ENCODE measurements around the gene FHIP2A. TPM values are rescaled to one million over a fixed set of nuclear protein-coding genes. Genes with fewer than 3 reads are reported as not detected.
A peak's percentile ranks its signal among the peaks of the same experiment; 100 is the strongest.

The FHIP2A gene
- total and polyA plus RNA-seq, 7 experiments from 2014 or later = 6.1 to 28.7 (median 18.2) TPM

DNA sequence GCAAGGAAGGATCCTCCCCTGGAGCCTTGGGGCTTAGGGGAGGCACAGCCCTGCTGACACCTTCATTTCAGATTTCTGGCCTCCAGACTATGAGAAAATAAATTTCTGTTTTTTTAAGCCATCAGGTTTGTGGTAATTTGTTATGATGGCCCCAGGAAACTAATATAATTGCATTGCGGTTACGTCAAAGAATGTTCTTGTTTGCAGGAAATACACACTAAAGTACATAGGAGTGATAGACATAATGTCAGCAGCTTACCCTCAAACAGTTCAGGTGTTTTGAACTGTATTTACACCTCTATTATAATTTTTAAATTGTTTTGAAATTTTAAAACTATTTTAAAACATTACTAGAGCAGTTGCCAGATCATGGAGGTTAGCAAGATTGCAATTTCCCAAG, 12.6 kb upstream of the FHIP2A start:
- Histone ChIP-seq H3K9me3 (ENCODE audit: control insufficient read depth in 2 of 3, low read length in 3 of 3) (no peaks in the 10 kb centered on the region), H3K4me1 (ENCODE audit: control insufficient read depth in 2 of 2, insufficient read depth in 2 of 2, low read length in 2 of 2) (peaks cover 0 to 18% of the 10 kb centered on the region in 2 donors), H3K27ac (ENCODE audit: low read depth, low read length) (no peak overlapping the region), H3K27me3 (ENCODE audit: control insufficient read depth in 2 of 2, insufficient read depth in 2 of 2, low read length in 2 of 2) (no peaks in the 10 kb centered on the region), H3K36me3 (ENCODE audit: control insufficient read depth in 2 of 3, insufficient read depth in 3 of 3, low read length in 3 of 3) (no peaks in the 10 kb centered on the region), H3K4me3 (ENCODE audit: low read length) (no peak overlapping the region)
- CTCF ChIA-PET = no interaction called here
- no peak overlapping the region for H3K27ac Mint-ChIP-seq
- H3K36me3 Mint-ChIP-seq = peaks cover 0 to 17% (median 0%) of the 10 kb centered on the region in 5 donors
- H3K4me1 Mint-ChIP-seq = peaks cover 0 to 34% (median 8%) of the 10 kb centered on the region in 7 donors
- H3K4me3 Mint-ChIP-seq = no peak overlapping the region
- POLR2A ChIA-PET = no interaction called here
- intact Hi-C loops (cut with micrococcal nuclease) = no loop called here
- H3K27me3 Mint-ChIP-seq = no peaks in the 10 kb centered on the region
- ATAC-seq (no peak), DNase-seq (no peak)
- peaks cover 0 to 11% (median 0%) of the 10 kb centered on the region in 11 donors for H3K9me3 Mint-ChIP-seq

GRCh38 chr10:114810926-114811325, 10.7 kb upstream of the FHIP2A start:
- intact Hi-C loops (cut with micrococcal nuclease) = loop anchor here in 1 of 2 donors (1.0 kb wide), 2 partner anchors 10 kb away; partner anchors contain the start of gene FHIP2A
- Histone ChIP-seq H3K9me3 (ENCODE audit: control insufficient read depth in 2 of 3, low read length in 3 of 3) (no peaks in the 10 kb centered on the region), H3K36me3 (ENCODE audit: control insufficient read depth in 2 of 3, insufficient read depth in 3 of 3, low read length in 3 of 3) (no peaks in the 10 kb centered on the region), H3K4me1 (ENCODE audit: control insufficient read depth in 2 of 2, insufficient read depth in 2 of 2, low read length in 2 of 2) (peaks cover 0 to 18% of the 10 kb centered on the region in 2 donors), H3K27me3 (ENCODE audit: control insufficient read depth in 2 of 2, insufficient read depth in 2 of 2, low read length in 2 of 2) (no peaks in the 10 kb centered on the region), H3K4me3 (ENCODE audit: low read length) (no peak overlapping the region), H3K27ac (ENCODE audit: low read depth, low read length) (no peak overlapping the region)
- H3K27ac Mint-ChIP-seq = peak overlapping the region in 3 of 9 donors; percentile 37 to 91 (median 58)
- DNase-seq = no peak
- H3K36me3 Mint-ChIP-seq = peaks cover 0 to 12% (median 0%) of the 10 kb centered on the region in 5 donors
- H3K4me3 Mint-ChIP-seq = peak overlapping the region in 1 of 10 donors; percentile 60
- peaks cover 0 to 31% (median 8%) of the 10 kb centered on the region in 7 donors for H3K4me1 Mint-ChIP-seq
- peaks cover 0 to 7% (median 0%) of the 10 kb centered on the region in 5 donors for H3K27me3 Mint-ChIP-seq
- ChIA-PET CTCF (no interaction called here), POLR2A (interaction anchor here (0.9 kb wide), 1 partner anchor 10 kb away, joined by 3 read pairs; the partner anchor contains the start of gene FHIP2A)
- ATAC-seq = no peak
- H3K9me3 Mint-ChIP-seq = peaks cover 0 to 7% (median 0%) of the 10 kb centered on the region in 11 donors

- ATAC-seq (no peak), DNase-seq (no peak)
- Histone ChIP-seq H3K9me3 (ENCODE audit: control insufficient read depth in 2 of 3, low read length in 3 of 3) (no peaks in the 10 kb centered on the region), H3K27ac (ENCODE audit: low read depth, low read length) (no peak overlapping the region), H3K4me1 (ENCODE audit: control insufficient read depth in 2 of 2, insufficient read depth in 2 of 2, low read length in 2 of 2) (peaks cover 0 to 18% of the 10 kb centered on the region in 2 donors), H3K36me3 (ENCODE audit: control insufficient read depth in 2 of 3, insufficient read depth in 3 of 3, low read length in 3 of 3) (no peaks in the 10 kb centered on the region), H3K27me3 (ENCODE audit: control insufficient read depth in 2 of 2, insufficient read depth in 2 of 2, low read length in 2 of 2) (no peaks in the 10 kb centered on the region), H3K4me3 (ENCODE audit: low read length) (no peak overlapping the region)
- H3K27ac Mint-ChIP-seq = peak overlapping the region in 1 of 9 donors; percentile 14
- ChIA-PET POLR2A (interaction anchor here (0.9 to 1.2 kb wide), 2 partner anchors 17 to 123 kb away, joined by 3 to 5 read pairs; no protein-coding TSS in a partner anchor), CTCF (interaction anchor here (2.3 kb wide), 1 partner anchor 10 kb away, joined by 14 read pairs; the partner anchor contains the start of gene FHIP2A)
- peak overlapping the region in 2 of 10 donors; percentile 7 to 50 for H3K4me3 Mint-ChIP-seq
- H3K36me3 Mint-ChIP-seq = peaks cover 0 to 10% (median 0%) of the 10 kb centered on the region in 5 donors
- intact Hi-C loops (cut with micrococcal nuclease) = loop anchor here in 1 of 2 donors (1.0 kb wide), 2 partner anchors 9 to 11 kb away; partner anchors contain the start of gene FHIP2A
- peaks cover 0 to 7% (median 0%) of the 10 kb centered on the region in 11 donors for H3K9me3 Mint-ChIP-seq
- H3K4me1 Mint-ChIP-seq = peaks cover 0 to 31% (median 8%) of the 10 kb centered on the region in 7 donors
- H3K27me3 Mint-ChIP-seq = peaks cover 0 to 14% (median 0%) of the 10 kb centered on the region in 5 donors
These were observed 9.7 kb upstream of the FHIP2A start for GRCh38 chr10:114811862-114812261.

GRCh38 chr10:114815791-114816190, 5.8 kb upstream of the FHIP2A start:
- POLR2A ChIA-PET = no interaction called here

DNA sequence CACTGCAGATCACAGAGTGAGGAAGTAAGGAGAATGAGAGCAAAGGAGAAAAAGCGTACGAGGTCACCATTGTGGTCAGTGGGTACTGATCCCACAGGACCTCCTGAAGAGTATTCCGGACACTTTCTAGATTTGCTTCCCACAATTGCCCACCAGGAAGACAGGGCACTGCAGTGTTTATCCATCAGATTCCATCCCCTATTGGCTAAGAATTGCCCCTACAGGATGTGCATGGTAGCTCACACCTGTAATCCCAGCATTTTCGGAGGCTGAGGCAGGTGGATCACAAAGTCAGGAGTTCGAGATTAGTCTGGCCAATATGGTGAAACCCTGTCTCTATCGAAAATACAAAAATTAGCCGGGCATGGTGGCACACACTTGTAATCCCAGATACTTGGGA, 5.3 kb upstream of the FHIP2A start:
- Histone ChIP-seq H3K4me3 (ENCODE audit: low read length) (no peak overlapping the region), H3K4me1 (ENCODE audit: control insufficient read depth in 2 of 2, insufficient read depth in 2 of 2, low read length in 2 of 2) (no peaks in the 10 kb centered on the region), H3K36me3 (ENCODE audit: control insufficient read depth in 2 of 3, insufficient read depth in 3 of 3, low read length in 3 of 3) (no peaks in the 10 kb centered on the region), H3K27me3 (ENCODE audit: control insufficient read depth in 2 of 2, insufficient read depth in 2 of 2, low read length in 2 of 2) (no peaks in the 10 kb centered on the region), H3K9me3 (ENCODE audit: control insufficient read depth in 2 of 3, low read length in 3 of 3) (no peaks in the 10 kb centered on the region), H3K27ac (ENCODE audit: low read depth, low read length) (no peak overlapping the region)
- H3K27me3 Mint-ChIP-seq = peaks cover 0 to 40% (median 0%) of the 10 kb centered on the region in 5 donors
- POLR2A ChIA-PET = no interaction called here
- DNase-seq (no peak), ATAC-seq (no peak)
- H3K9me3 Mint-ChIP-seq = peaks cover 0 to 3% (median 0%) of the 10 kb centered on the region in 11 donors
- intact Hi-C loops (cut with micrococcal nuclease) = no loop called here
- no peak overlapping the region for H3K27ac Mint-ChIP-seq
- peaks cover 0 to 5% (median 0%) of the 10 kb centered on the region in 5 donors for H3K36me3 Mint-ChIP-seq
- H3K4me3 Mint-ChIP-seq = no peak overlapping the region
- peaks cover 0 to 18% (median 8%) of the 10 kb centered on the region in 7 donors for H3K4me1 Mint-ChIP-seq
- CTCF ChIA-PET = no interaction called here

More at GRCh38 chr10:114815791-114816190, 5.8 kb upstream of the FHIP2A start:
- Histone ChIP-seq H3K4me1 (ENCODE audit: control insufficient read depth in 2 of 2, insufficient read depth in 2 of 2, low read length in 2 of 2) (peaks cover 0 to 4% of the 10 kb centered on the region in 2 donors), H3K36me3 (ENCODE audit: control insufficient read depth in 2 of 3, insufficient read depth in 3 of 3, low read length in 3 of 3) (no peaks in the 10 kb centered on the region), H3K27ac (ENCODE audit: low read depth, low read length) (no peak overlapping the region), H3K4me3 (ENCODE audit: low read length) (no peak overlapping the region), H3K9me3 (ENCODE audit: control insufficient read depth in 2 of 3, low read length in 3 of 3) (no peaks in the 10 kb centered on the region), H3K27me3 (ENCODE audit: control insufficient read depth in 2 of 2, insufficient read depth in 2 of 2, low read length in 2 of 2) (no peaks in the 10 kb centered on the region)
- H3K4me3 Mint-ChIP-seq = no peak overlapping the region
- H3K9me3 Mint-ChIP-seq = peaks cover 0 to 3% (median 0%) of the 10 kb centered on the region in 11 donors
- CTCF ChIA-PET = no interaction called here
- peaks cover 0 to 6% (median 0%) of the 10 kb centered on the region in 5 donors for H3K36me3 Mint-ChIP-seq
- ATAC-seq (no peak), DNase-seq (no peak)
- peaks cover 0 to 40% (median 0%) of the 10 kb centered on the region in 5 donors for H3K27me3 Mint-ChIP-seq
- no peak overlapping the region for H3K27ac Mint-ChIP-seq
- peaks cover 0 to 20% (median 8%) of the 10 kb centered on the region in 7 donors for H3K4me1 Mint-ChIP-seq
- intact Hi-C loops (cut with micrococcal nuclease) = no loop called here

GRCh38 chr10:114819322-114819721, 2.3 kb upstream of the FHIP2A start:
- Histone ChIP-seq H3K4me1 (ENCODE audit: control insufficient read depth in 2 of 2, insufficient read depth in 2 of 2, low read length in 2 of 2) (peaks cover 6 to 8% of the 10 kb centered on the region in 2 donors), H3K27ac (ENCODE audit: low read depth, low read length) (no peak overlapping the region), H3K9me3 (ENCODE audit: control insufficient read depth in 2 of 3, low read length in 3 of 3) (no peaks in the 10 kb centered on the region), H3K36me3 (ENCODE audit: control insufficient read depth in 2 of 3, insufficient read depth in 3 of 3, low read length in 3 of 3) (no peaks in the 10 kb centered on the region), H3K27me3 (ENCODE audit: control insufficient read depth in 2 of 2, insufficient read depth in 2 of 2, low read length in 2 of 2) (no peaks in the 10 kb centered on the region), H3K4me3 (ENCODE audit: low read length) (no peak overlapping the region)
- DNase-seq (no peak), ATAC-seq (no peak)
- H3K4me3 Mint-ChIP-seq = no peak overlapping the region
- intact Hi-C loops (cut with micrococcal nuclease) = no loop called here
- H3K36me3 Mint-ChIP-seq = no peaks in the 10 kb centered on the region
- peaks cover 0 to 40% (median 0%) of the 10 kb centered on the region in 5 donors for H3K27me3 Mint-ChIP-seq
- ChIA-PET CTCF (no interaction called here), POLR2A (no interaction called here)
- H3K4me1 Mint-ChIP-seq = peaks cover 10 to 25% (median 16%) of the 10 kb centered on the region in 7 donors
- peaks cover 0 to 1% (median 0%) of the 10 kb centered on the region in 11 donors for H3K9me3 Mint-ChIP-seq
- no peak overlapping the region for H3K27ac Mint-ChIP-seq

Data from naive thymus-derived CD4-positive, alpha-beta T cell (primary cell).